A673 (cell line): ENCODE data around the gene CAPN1. TPM values are rescaled to one million over a fixed set of nuclear protein-coding genes. Genes with fewer than 3 reads are reported as not detected.

ENCODE experiments used
- BruUV-seq: library from RNA; stranded (reverse); fragments of 400-500 nt; replicated peaks from 2 replicates; lab custom pipeline; 2021; lab: Mats Ljungman, UMichigan
- CTCF ChIA-PET: fragments of 300-600 bp; sonication (Branson Sonifier 250); formaldehyde crosslinking; loops from one replicate; lab custom pipeline; 2022; ENCODE audit warnings: antibody characterized with exemption; lab: Charles Lee
- POLR2A ChIA-PET: fragments of 300-600 bp; sonication (Branson Sonifier 250); formaldehyde crosslinking; loops from one replicate; lab custom pipeline; 2022; ENCODE audit warnings: antibody characterized with exemption; ENCODE audit not compliant: low non-redundant PET; lab: Charles Lee
- DNase-seq: peaks from one replicate; pipeline ENCODE4 v3.0.0-alpha.2; 2015; ENCODE audit warnings: low spot score
- H3K27ac ChIP-seq: fragments of 200-600 bp; sonication (generic); 2 replicates; pipeline ENCODE4 v1.5.1; 2016; ENCODE audit warnings: mixed run types, low read depth, mild to moderate bottlenecking, mixed read lengths, antibody characterized with exemption, low read length; ENCODE audit not compliant: poor library complexity, severe bottlenecking
- H3K27me3 ChIP-seq: fragments of 200-600 bp; sonication (generic); replicated peaks from 2 replicates; pipeline ENCODE4 v1.6.1; 2017; ENCODE audit warnings: mixed run types, low read depth, mild to moderate bottlenecking, mixed read lengths, antibody characterized with exemption, low read length; ENCODE audit not compliant: insufficient read depth, poor library complexity
- H3K36me3 ChIP-seq: fragments of 200-600 bp; sonication (generic); 2 replicates; pipeline ENCODE4 v1.6.1; 2016; ENCODE audit warnings: mixed run types, mild to moderate bottlenecking, mixed read lengths, antibody characterized with exemption, low read length; ENCODE audit not compliant: insufficient read depth, poor library complexity, severe bottlenecking
- H3K4me1 ChIP-seq: fragments of 200-600 bp; sonication (generic); 2 replicates; pipeline ENCODE4 v1.6.1; 2017; ENCODE audit warnings: mixed run types, mild to moderate bottlenecking, mixed read lengths, antibody characterized with exemption, low read length; ENCODE audit not compliant: insufficient read depth, poor library complexity, severe bottlenecking
- H3K4me3 ChIP-seq: fragments of 200-600 bp; sonication (generic); 2 replicates; pipeline ENCODE4 v1.5.1; 2016; ENCODE audit warnings: low read depth, mixed run types, mild to moderate bottlenecking, mixed read lengths, low read length; ENCODE audit not compliant: poor library complexity, severe bottlenecking
- H3K9me3 ChIP-seq: fragments of 200-600 bp; sonication (generic); 2 replicates; pipeline ENCODE4 v1.6.1; 2016; ENCODE audit warnings: mixed run types, low read depth, mild to moderate bottlenecking, mixed read lengths, antibody characterized with exemption, low read length; ENCODE audit not compliant: poor library complexity, severe bottlenecking
- CTCF ChIP-seq: fragments of 300-800, 200-600 bp; sonication (generic); conservative IDR thresholded peaks from 2 replicates; pipeline ENCODE4 v1.5.1; 2017; ENCODE audit warnings: low read depth, mild to moderate bottlenecking, antibody characterized with exemption, low read length, moderate library complexity, mixed read lengths
- EZH2 ChIP-seq: fragments of 200-600 bp; sonication (generic); IDR thresholded peaks from 2 replicates; pipeline ENCODE4 v1.6.1; 2017; ENCODE audit warnings: borderline replicate concordance, low read depth, mild to moderate bottlenecking, mixed read lengths, antibody characterized with exemption, low read length; ENCODE audit not compliant: poor library complexity, severe bottlenecking
- intact Hi-C: fragments of 100-400 bp; cut with micrococcal nuclease; formaldehyde crosslinking; loops from one replicate; pipeline ENCODE4 v1.10.0; 2022; ENCODE audit not compliant: unreplicated experiment
- total RNA-seq: library from RNA; stranded (reverse); gene quantifications from 2 replicates; pipeline ENCODE4 v1.2.3, GENCODE V29; 2021

The CAPN1 gene
- total RNA-seq, 1 experiment from 2014 or later: 79.9 TPM

- no peak overlapping the region for H3K27ac ChIP-seq
- no peak overlapping the region for H3K4me3 ChIP-seq
- no peaks in the 10 kb centered on the region for H3K4me1 ChIP-seq
- intact Hi-C loops: loop anchor here (5.0 to 10.0 kb wide), 2 partner anchors 46 to 308 kb away; no protein-coding TSS in a partner anchor
- no peaks in the 10 kb centered on the region for H3K27me3 ChIP-seq
- peaks cover 15% of the 10 kb centered on the region for H3K36me3 ChIP-seq
- TF ChIP-seq EZH2 (no peak), CTCF (no peak)
- BruUV-seq: no TSS peak
- POLR2A ChIA-PET: no interaction called here
- no peaks in the 10 kb centered on the region for H3K9me3 ChIP-seq
- no peak for DNase-seq
- CTCF ChIA-PET: no interaction called here
Measured at GRCh38 chr11:65206441-65206841, 24.7 kb downstream of the CAPN1 start.

DNA sequence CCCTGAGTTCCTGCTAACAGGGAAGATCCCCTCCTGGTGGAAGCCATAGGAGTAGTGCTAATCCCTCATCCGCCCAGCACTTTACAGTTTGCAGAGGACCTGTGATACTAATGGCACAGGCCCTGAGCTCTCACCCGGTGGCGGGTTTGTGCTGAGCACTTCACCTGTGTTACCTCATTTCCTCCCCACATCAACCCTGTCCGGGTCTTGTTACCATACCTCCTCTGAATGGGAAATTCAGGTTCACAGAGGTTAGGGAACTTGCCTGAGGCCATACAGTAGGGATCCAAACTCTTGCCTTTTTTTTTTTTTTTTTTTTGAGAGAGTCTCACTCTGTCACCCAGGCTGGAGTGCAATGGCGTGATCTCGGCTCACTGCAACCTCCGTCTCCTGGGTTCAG, 25.2 kb downstream of the CAPN1 start:
- POLR2A ChIA-PET: no interaction called here
- TF ChIP-seq CTCF (no peak), EZH2 (no peak)
- intact Hi-C loops: loop anchor here (5.0 to 10.0 kb wide), 2 partner anchors 45 to 308 kb away; no protein-coding TSS in a partner anchor
- DNase-seq: no peak
- H3K4me1 ChIP-seq: no peaks in the 10 kb centered on the region
- CTCF ChIA-PET: no interaction called here
- no peaks in the 10 kb centered on the region for H3K27me3 ChIP-seq
- peaks cover 15% of the 10 kb centered on the region for H3K36me3 ChIP-seq
- no peak overlapping the region for H3K27ac ChIP-seq
- H3K4me3 ChIP-seq: no peak overlapping the region
- no peaks in the 10 kb centered on the region for H3K9me3 ChIP-seq
- no TSS peak for BruUV-seq

DNA sequence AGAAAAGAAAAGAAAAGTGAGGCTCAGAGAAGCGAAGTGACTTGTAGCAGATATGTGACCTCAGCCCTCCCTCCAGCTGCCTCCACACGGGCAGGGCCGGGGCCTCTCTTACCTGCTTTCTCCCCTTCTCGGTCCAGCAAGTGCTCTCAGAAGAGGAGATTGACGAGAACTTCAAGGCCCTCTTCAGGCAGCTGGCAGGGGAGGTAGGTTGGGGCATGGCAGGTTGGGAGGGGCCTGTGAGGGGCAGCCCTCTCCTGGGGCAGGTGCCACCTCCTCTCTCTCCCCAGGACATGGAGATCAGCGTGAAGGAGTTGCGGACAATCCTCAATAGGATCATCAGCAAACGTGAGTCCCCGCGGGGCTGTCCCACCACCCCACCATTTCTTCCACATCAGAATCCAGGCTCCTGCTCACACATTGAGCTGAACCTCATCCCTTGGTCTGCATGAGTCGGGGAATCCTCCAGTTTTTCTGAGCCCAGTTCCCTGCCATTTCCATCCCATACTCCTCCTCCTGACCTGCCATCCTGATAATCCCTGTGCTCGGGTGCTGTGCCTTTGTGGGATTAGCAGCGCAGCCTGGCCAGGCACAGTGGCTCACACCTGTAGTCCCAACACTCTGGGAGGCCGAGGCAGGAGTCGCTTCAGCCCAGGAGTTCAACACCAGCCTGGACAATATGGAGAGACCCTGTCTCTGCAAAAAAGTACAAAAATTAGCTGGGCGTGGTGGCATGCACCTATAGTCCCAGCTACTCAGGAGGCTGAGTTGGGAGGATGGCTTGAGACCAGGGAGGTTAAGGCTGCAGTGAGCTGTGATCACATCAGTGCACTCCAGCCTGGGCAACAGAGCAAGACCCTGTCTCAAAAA, 26.4 kb downstream of the CAPN1 start:
- Histone ChIP-seq H3K4me3 (no peak overlapping the region), H3K27ac (no peak overlapping the region), H3K9me3 (no peaks in the 10 kb centered on the region), H3K4me1 (no peaks in the 10 kb centered on the region), H3K36me3 (peaks cover 15% of the 10 kb centered on the region), H3K27me3 (no peaks in the 10 kb centered on the region)
- TF ChIP-seq EZH2 (no peak), CTCF (no peak)
- intact Hi-C loops: loop anchor here (5.0 to 10.0 kb wide), 2 partner anchors 44 to 307 kb away; no protein-coding TSS in a partner anchor
- no TSS peak for BruUV-seq
- DNase-seq: no peak
- ChIA-PET POLR2A (no interaction called here), CTCF (no interaction called here)
